Measurements from ENCODE around the gene CDC20B.

GRCh38 chr5:55066277-55066676, 106.7 kb downstream of the CDC20B start:
- TF ChIP-seq POLR2A (IDR thresholded peaks at IDR 0.05; ENCODE audit: low read length), result no peak
- no peak for TF ChIP-seq GATA1 (IDR thresholded peaks at IDR 0.05; ENCODE audit: low read depth, low read length)
